GM19372 (cell line): ENCODE results near the gene RNH1.

ENCODE experiments used
- ATAC-seq: cut with Tn5 transposase; IDR thresholded peaks from one replicate; pipeline ENCODE4 v1.9.1; 2021; ENCODE audit warnings: mild to moderate bottlenecking, low read depth, moderate library complexity; ENCODE audit not compliant: unreplicated experiment

RNH1 gene

DNA sequence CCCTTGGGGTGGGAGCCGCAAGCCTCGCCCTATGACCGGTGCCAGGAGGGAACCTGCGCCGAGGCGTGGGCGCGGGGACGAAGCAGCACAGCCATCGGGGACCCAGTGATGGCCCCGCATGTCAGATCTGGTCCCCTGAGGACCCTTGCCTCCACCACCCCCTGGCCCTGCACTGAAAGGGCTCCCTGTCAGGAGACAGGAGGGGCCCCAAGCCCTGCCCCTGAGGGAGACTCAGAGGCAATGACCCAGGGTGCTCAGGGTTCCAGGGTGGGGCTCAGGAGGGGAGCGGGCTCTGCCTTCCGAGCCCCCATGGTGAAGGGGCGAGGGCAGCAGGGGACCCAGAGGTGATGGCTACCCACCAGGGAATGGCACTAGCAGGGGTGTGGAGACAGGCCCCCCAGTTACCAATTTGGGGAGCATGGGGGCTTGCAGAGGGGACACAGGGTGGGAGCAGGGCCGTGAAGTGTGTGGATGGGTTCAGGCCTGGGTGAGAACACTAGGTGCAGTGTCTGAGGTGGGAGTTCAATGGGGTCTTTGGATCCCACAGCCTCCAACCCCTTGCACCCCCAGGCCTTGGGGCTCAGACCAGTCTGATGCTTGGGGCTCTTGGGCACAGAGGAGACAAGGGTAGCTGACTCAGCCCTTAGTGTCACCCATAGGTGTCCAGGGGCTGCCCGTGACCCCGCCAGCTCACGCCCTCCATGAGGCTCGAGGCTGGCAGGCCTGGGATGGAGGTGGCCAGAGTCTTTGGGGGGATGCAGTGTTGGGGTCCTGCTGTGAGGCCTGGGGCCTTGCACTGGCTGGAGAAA lies 30.8 kb upstream of the RNH1 start:
- no peak for ATAC-seq

GRCh38 chr11:536841-537621 lies 30.0 kb upstream of the RNH1 start, which contains the start of gene LRRC56:
Gene LRRC56 (plus strand): TSS chr11:537527. CDS start chr11:540685, 3,158 bp downstream.
- ATAC-seq = peak; percentile 48

DNA sequence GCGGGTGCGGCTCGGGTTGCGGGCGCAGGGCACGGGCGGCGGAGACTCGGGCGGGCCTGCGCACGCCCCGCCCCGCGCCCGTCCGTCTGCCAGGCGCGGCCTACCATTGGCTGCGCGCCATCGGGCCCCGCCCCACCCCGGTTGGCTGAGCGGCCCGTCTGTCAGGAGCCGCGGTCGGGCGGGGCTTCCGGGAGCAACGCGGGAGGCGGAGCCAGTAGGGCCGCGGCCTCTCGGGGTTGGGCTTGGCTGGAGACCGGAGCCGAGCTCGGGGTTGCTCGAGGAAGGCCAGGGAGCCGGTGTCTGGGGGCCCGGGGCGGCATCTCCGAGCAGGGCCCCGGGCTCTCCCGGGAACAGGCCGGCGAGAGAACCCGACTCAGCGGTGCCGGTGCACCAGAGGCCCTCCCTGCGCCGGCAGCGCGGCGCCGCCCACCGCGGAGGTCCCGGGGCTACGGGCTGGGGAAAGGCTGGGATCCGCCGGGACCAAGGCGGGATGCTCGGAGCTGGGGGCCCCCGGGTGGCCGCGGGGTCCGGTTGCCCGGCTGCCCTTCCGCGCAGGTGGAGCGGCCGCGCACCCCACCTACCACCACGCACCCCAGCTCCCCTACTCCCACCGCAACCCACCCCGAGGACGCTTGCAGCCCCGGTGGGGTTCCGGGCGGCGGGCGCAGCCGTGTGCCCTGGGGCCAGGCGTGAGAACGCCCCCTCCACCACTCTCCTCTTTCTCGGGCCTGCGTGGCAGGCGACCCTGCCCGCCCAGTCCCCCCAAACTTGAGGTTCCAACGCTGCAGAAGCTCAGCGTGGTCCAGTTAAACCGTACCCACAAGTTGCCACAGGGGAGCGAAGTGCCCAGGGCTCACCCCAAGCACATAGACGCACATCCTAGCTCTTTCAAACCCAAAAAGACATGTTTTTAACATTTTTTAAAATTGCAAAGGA lies 28.7 kb upstream of the RNH1 start, which contains the start of gene HRAS:
Gene HRAS, minus strand, starts transcription at position 58 of the 936 bp plus-strand sequence.
- peak; percentile 65 for ATAC-seq

DNA sequence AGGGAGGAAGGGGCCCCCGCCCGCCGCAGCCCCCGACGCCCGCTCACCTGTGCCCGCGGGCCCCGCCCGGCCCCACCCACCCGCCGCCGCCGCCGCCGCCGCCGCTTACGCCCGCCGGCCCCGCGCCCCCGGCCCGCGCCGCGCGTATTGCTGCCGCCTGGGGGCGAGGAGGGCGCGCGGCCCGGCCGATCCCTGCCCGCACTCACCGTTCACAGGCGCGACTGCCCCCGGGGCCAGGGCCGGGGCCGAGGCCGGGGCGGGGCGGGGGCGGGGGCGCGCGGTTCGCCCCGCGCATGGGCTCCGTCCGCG lies 28.1 kb upstream of the RNH1 start:
- no peak for ATAC-seq

DNA sequence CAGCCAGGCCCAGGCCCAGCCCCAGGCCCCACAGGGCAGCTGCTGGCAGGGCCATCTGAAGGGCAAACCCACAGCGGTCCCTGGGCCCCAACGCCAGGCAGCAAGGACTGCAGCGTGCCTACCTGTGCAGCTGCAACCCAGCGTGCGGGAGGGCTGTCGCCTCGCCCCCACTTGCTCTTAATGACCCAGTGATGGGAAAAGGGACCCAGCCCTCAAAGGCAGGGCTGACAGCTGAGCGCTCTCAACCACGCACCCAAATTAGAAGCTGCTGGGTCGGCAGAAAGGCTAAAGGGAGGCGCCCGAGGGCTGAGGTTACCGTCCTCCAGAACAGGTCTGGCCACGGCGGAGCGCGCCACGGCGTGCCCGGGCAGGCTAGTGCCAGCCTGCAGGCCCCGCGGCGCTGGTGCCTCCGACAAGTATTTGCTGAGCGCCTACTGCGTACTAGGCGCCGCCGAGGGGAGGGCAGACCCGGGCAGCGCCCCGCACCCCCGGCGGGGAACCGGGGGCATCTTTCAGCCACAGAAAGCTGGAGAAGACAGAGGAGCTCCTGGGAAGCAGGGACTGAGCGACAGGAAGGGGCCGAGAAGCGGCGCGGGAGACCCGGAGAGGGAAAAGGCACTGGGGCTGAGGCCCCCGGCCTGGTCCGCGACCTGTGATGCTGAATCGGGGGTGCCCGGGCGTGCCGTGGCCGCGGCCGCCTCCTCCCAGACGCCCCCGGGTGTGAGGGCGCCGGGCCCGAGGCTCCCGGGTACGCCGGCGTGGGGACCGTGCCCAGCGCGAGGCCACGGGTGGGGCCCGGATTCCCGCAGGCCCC lies 27.6 kb upstream of the RNH1 start:
- ATAC-seq = no peak

- ATAC-seq = no peak
These were observed 26.7 kb upstream of the RNH1 start for GRCh38 chr11:533586-534395.

- ATAC-seq = no peak
These were observed 26.0 kb upstream of the RNH1 start for GRCh38 chr11:532986-533585.

- ATAC-seq = no peak
These were observed 25.5 kb upstream of the RNH1 start for GRCh38 chr11:532527-532985.

GRCh38 chr11:531919-532526 lies 25.0 kb upstream of the RNH1 start:
- no peak for ATAC-seq

DNA sequence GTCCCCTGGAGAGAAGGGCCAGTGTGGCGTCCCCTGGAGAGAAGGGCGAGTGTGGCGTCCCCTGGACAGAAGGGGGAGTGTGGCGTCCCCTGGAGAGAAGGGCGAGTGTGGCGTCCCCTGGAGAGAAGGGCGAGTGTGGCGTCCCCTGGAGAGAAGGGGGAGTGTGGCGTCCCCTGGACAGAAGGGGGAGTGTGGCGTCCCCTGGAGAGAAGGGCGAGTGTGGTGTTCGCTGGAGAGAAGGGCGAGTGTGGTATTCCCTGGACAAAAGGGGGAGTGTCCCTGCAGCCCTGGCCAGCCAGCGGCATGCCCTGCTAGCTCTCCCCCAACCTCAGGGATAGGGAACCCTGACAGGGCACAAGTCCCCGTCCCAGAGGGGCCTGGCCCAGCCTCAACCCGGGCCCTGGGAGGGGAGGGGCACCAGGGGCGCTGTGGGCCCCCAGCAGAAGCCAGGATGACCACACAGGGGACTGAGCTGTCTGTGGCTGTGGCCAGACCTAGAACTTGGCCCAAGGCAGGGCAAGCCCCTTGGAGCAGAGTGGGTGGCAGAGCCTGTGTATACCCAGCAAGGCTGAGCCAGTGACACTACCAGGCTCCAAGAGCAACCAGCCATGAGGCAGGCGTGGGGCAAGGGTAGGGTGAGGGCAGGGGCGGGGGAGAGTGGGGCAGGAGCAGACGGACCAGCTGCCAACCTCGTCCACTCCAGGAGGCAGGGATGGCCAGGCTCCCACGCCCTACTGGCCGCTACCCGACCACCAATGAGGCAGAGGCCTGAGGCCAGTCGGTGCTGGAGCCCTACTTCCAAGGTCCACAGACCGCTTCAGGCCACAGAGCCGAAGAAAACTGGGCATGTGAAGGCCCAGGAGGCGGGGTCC lies 24.2 kb upstream of the RNH1 start:
- no peak for ATAC-seq

DNA sequence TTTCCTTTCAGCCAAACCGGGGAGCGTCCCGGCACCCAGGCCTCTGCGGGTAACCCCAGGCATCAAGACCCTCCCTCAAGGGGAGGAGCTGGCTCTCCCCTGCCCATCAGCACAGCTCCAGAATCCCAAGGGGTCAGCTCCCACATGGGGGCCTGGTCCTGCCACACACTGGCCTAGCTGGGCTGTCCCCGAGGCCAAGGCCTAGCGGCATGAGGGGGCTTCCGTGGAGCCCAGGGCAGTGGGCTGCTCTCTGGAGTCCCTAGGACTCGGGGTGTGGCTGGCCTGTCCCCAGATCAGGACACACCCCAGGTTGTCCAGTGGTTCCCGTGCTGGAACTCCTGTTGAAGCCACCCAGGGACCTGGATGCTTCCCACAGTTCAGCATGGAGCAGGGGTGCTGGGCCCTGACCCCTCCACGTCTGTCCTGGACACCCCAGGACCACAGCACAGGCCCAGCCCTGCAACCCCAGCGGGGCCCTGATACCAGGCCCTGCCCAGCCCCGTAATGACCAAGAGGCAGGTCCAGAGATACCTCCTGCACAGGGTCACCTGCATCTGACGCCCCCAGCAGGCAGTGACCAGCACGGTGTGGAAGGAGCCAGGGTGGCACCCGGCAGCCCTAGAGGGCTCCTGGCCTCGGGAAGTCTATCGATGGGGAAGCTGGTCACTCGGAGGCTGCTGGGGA lies 22.8 kb upstream of the RNH1 start:
- no peak for ATAC-seq

DNA sequence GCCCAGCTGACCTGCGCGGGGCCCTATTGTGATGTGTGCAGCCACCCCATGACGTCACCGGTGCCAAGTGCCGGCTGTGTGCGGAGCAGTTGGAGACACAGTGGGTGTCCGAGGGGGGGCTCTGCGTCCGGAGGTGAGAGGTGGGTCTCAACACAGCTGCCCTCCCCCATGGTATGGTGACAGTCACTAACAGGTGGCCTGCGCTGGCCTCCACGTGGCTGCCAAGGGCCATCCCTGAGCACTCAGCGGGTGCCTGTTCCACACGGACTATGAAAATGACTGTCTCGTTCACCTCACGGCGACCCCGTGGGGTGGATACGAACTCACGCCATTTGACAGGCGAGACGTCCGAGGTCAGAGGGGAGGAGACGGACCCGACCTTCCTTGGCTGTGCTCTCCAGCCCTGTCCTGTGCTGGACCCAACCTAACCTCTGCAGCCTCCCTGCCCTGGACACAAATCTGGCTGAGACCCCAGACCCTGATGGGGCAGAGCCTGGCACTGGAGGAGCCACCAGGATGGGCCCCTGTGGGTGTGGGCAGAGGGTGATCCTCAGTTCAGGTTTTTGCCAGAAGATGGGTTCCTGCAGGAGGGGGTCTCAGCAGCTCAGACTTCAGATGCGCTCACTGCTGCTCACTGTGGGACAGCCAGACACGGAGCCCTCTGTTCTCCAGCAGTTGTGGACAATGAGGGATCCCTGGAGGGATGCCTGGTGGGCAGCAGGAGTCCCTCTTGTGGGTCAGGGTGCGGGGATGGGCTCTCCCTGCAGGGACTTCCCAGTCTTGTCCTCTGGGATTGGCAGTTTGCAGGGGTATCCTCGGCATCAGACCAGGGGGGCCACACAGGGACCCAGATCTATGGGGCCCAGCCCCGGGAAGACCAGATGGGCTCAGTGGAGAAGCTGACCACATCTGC lies 22.0 kb upstream of the RNH1 start:
- no peak for ATAC-seq

GRCh38 chr11:528166-528814 lies 21.2 kb upstream of the RNH1 start:
- ATAC-seq = no peak

- ATAC-seq = no peak
These were observed 19.1 kb upstream of the RNH1 start for GRCh38 chr11:526192-526591.

GRCh38 chr11:521177-521688 lies 14.2 kb upstream of the RNH1 start:
- ATAC-seq = no peak
